Suppressor macrophage treated with lipopolysaccharide for 4 hours (primary cell): Measurements from ENCODE around the gene PNCK.
"Not testable (repeated sequence)": the region's sequence is repeated elsewhere in the genome, so short reads cannot be mapped to it uniquely, and the experiment has no call there.

Source experiments
- DNase-seq: peaks from one replicate; pipeline ENCODE4 v3.0.0-alpha.2; 2020

Gene PNCK

DNA sequence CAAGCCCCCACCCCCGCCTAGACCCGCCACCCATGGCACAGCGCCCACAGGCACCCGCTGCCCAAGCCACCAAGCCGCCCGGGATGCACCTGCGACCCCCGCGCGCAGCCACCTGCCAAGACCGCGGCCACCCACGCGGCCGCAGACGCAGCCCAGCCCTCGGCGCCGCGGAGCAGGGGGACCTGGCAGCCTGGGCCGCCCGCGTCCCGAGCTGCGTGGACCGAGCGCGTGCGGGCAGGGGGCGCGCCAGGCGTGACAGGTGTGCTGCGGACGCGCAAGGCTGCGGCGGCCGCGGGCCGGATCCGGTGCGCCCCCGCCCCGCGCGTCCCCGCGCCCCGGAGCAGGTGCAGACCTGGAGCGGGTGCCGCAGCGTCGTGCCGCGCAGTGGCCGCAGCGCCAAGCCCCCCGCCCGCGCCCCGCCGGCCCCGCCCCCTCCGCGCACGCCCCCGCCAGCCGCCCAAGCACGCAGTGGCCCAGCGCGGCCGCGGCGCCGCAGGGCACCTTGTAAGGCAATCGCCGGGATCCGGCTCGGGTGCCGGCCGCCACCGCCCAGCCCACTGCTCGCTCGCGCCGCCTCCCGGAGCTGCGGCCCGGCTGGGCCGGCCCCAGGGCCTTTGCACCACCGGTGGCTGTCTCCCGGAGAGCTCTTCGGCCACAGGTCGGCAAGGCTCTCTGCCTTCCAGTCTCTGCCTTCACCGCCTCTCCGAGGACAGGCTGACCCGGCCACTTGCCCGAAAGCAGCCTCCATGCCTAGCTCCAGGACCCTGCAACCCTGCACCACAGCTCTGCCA lies at the start of gene PNCK:
PNCK (minus strand) TSS at position 386 of the 791 bp plus-strand sequence. CDS start 737 bp downstream, outside the sequence.
- DNase-seq: no peak

DNA sequence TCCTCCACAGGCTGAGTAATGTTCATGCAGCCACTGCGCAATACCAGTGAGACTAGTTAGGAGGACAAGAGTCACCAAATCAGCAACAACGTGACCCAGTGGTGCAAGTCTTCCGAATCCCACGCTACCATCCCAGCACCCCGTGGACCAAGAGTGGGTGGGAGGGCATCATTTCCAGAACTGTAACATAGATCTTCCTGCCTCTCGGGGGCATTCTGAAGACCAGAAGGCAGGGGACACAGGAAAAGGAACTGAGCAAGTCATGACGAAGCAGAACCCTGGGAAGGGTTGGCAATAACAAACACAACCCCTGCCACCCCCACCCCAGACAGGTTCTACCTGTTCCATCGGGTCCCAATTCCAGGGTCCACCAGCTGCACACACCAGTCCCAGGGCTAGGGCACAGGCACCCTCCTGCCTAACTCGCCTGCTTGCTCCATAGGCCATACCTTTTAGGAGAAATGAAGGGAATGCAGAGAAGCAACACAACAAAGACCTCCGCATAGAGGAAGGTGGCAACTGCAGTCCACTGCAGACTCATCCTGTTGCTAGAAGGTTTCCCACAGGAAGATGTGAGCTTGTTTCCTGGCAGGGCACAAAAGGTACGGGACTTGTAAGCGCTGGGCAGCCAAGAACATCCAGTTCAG lies 49.2 kb upstream of the PNCK start:
- DNase-seq: peak; percentile 89

DNA sequence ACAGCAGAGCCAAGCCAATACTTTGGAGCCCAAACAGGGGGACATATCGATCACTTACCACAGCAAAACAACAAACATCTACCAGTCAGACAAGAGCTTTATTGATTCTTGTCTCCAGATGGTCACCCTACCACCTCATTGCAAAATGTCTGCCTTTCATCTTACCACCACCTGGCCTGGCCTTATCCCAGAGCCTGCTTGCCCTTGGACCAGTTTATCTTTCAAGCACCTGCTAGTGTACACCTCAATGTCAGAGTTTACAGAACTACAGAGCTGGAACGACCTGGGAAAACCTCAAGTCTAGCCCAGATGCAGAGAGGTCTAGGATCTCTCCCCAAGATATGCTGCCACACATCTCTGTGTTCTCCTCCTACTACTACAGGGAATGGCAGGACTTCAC lies 46.1 kb upstream of the PNCK start:
- DNase-seq: no peak

DNA sequence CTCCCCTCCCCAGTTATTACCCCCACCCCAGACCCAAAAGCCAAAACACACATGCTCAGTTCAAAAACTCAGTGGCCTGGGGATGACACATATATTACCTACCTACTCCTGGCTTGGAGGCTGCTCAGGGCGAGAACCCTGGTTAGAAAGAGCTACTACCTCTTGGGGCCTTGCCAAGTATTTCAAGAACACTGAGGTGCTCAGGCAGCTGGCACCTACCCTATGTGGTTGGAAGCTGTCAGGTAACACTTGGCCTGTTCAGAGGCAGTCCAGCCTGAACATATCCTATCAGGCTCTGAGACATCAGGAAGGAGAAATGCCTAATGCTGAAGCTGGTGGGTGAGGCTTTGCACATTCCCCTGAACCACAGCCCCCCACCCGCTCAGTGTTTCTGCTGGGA lies 45.6 kb upstream of the PNCK start:
- no peak for DNase-seq

DNA sequence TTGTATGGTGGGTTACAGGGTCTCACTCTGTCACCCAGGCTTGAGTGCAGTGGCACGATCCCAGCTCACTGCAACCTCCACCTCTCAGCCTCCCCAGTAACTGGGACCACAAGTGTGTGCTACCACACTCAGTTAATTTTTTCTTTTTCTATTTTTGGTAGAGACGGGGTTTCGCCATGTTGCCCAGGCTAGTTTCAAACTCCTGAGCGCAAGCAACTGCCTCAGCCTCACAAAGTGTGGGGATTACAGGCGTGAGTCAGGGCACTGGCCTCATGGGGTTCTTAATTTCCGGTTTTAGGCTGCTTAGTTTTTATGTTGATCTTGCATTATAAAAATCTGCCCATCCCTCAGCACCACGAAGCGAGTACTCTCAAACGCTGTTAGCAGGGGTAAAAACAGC lies 43.8 kb upstream of the PNCK start:
- no peak for DNase-seq

DNA sequence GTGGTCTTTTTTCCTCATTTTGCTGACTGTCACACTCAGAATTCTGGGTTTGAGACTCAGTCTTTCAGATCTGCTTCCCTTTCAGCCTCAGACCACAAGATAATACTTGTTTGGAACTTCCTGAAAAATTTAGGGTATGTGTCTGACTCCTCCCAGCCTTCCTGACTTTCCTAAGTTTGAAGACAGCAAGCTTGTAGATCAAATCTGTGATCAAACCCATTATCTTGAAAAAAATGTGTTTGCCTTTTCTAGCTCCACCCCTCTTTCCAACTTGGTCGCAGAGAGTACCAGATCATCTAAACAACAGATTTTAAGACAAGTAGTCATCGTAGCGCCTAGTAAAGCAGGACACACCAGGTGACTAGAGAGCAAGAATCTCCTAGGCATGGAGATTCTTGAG lies 40.6 kb upstream of the PNCK start:
- DNase-seq: peak; percentile 18

DNA sequence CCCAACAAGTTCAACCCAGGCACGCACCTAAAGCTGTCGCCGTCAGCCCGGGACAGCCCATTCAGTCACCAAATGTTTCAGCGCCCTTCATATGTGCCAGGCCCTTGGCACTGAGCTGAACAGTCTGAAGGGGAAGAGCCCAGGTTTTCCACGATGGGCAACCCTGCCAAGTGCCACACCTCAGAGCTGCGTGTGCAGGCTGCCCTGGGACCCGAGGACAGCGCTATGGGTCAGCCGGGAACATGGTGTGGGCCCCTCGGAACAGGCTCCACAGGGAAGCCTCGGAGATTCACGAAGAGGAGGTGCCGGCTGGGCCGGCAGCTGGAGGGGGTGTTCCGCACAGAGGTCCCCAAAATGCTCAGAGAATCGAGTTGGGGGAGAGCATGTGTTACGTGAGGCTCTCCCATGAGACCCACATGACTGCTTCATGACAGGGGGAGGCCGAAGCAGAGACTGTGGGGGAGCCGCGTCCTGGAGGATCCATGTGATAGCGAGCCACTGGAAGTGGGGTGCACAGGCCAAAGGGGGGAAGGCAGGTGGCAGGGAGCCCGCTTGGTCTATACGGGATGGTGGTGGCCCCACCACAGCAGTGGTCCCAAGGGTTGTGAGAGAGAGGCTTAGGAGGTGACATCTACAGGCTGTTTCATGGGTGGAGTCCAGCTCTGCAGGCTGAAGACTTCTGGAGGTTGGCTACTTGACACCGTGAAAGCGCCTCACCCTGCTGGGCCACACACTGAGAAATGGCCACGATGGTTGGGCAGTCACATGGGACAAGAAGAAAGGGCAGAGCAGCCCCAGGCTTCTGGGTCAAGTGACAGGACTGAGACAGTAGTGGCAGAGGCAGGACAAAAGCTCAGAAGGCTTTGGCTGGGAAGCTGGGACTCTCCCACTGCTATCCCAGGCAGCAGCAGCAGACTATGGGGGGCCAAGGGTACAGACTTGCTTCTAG lies 36.4 kb upstream of the PNCK start:
- DNase-seq: no peak

DNA sequence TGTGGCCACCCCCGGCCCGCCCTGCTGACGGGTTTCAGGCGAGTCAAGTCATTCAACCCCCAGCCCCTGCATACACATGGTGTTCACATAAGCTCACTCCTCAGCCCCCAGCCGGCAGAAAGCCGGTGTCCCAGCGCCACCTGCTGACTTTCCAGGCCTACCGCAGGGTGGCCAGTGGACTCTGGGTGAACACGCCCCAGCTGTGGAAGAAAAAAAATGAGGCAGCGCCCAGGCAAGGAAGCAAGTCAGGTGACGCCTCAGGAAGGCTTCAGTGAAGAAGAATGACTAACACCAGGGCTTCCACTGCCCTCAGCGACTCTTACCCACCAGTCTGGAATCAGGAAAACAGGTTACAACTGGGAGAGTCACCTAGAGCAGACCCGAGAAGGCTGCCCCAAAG lies 34.8 kb upstream of the PNCK start:
- peak; percentile 66 for DNase-seq

DNA sequence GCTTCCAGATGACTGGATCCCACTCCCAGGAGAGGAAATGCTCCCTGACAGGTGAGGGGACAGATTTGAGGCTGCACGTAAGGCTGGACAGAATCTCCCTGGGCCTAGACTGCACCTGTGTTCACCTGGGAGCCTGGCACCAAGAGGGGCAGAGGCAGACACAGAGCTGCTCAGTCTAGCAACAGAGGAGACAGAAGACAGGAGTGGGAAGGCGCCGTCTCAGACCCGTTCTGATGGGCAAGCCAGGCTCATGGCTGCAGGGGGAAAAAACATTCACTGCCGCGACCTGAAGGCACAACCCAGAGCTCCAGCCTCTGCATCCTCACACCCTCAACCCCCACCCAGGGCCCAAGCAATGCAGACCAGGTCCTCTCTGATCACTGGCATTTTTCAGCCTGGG lies 33.8 kb upstream of the PNCK start:
- no peak for DNase-seq

DNA sequence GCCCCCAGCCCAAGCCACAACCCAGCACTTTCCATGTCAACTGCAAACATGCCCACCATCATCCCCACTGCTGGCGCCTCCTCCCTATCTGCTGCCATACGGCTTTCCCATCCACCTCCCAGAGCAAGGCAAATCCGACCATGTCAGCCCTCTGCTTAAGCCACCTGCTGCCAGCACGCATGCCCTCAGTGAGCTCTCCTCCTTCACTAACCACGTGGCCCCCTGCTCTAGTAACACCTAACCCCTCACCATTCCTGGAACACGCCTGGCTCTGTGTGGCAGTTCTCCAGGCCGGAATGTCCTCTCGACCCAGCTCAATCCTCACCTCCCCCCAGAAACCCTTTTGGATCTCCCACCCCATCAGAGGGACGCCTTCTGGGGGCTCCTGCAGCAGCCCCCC lies 33.2 kb upstream of the PNCK start:
- DNase-seq: no peak

DNA sequence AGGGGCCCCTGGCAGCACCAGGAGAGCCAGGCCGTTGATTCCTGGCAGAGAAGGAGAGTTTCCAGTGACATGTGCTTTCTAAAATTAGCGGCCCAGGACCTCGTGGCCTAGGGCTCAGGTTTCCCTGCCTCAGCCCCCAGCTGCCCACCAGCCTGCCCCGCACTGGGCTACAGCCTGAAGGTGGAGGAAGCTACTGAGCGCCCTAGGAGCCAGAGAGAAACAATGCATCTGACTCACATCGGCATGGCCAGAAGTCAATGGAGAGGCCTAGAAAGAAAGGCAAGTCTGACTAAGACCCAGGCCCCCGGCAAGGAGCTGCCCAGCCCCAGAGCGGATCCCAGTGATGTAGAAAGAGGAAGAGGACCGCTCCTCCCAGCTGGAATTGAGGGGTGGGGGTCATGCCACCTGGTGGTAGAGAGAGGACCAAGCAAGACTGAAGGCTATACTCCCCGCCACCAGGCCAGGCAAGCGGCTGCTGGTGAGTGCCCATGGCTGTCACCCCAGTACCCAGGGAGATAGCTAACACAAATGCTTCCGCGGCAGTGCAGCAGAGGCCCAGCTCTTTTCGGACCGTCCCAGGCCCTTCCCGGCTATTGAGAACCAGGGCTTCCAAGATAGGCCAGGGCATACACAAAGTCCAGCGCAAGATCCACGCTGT lies 31.9 kb upstream of the PNCK start:
- DNase-seq: not testable (repeated sequence)

DNA sequence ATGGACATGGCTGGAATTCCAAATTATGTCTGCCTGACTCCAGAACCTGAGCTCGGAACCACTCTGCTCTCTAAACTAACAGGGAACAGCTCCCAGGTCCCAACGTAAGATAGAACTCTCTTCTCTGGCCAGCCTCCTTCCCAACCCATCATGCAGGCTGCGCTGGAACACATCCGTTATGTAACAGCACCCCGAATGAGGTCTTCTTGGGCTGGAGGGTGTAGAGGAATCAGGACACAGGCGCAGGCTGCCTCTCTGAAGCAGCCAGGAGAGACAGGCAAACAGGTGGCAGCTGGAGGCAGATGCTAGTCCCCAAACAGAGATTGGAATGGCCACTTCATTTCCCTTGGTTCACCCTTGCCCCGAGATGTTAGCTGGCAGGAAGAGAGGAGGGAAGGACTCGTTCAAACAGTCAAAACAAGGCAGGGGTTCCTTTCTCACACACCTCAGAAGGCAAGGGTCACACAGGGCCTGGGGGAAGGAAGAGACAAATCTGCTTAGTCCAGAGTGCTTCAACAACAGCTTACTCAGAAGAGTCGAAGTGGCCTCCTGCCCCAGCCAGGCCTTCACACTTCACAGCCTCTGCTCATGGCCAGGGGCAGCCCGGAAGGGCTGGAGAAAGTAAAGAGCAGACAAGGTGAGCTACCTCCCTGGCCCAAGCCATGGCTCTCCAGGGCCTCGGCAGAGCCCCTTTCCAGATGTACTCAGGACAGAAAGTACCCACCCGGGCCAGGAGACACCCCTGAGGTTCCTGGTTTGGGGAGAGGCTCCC lies 31.2 kb upstream of the PNCK start:
- DNase-seq: not testable (repeated sequence)

DNA sequence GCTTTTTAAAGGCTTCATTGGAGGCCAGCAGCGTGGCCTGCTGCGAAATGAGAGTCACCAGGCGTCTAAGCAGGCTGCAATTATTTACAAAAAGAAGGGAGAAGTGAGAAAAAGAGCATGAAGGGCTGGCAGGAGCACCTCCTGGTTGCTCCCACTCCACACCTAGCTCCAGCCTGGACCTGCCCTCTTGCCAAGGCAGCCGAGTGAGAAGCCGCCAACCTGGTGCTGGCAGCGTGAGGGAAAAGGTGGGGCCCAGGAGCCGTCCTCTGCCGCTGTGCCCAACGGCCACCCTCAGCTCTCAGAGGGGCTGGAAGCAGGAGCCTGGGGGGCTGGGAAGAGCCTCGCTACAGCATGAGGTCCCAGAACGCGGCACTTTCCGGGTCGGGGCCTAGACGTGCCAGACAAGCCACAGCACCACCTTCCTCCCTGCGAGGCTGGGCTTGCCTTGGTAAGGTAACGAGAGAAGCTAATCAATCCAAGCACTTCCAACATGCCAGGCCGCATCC lies 30.5 kb upstream of the PNCK start:
- no peak for DNase-seq

DNA sequence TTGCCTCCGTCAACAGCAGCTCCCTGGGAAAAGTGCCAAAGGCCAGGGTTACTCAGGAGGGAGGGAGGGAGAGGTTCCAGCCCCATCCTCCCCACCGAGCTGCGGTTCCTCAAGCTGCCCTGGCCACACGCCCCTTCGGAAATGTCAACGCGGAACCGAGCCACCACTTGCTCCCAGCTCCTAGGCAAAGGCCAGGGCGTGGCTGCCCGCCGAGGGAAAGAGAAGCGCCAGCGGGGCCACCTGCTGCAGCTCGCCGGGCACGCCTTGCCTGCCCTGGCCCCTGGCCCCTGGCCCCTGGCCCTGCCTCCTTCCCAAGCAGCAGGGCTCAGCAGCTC lies 29.4 kb upstream of the PNCK start:
- DNase-seq: no peak

DNA sequence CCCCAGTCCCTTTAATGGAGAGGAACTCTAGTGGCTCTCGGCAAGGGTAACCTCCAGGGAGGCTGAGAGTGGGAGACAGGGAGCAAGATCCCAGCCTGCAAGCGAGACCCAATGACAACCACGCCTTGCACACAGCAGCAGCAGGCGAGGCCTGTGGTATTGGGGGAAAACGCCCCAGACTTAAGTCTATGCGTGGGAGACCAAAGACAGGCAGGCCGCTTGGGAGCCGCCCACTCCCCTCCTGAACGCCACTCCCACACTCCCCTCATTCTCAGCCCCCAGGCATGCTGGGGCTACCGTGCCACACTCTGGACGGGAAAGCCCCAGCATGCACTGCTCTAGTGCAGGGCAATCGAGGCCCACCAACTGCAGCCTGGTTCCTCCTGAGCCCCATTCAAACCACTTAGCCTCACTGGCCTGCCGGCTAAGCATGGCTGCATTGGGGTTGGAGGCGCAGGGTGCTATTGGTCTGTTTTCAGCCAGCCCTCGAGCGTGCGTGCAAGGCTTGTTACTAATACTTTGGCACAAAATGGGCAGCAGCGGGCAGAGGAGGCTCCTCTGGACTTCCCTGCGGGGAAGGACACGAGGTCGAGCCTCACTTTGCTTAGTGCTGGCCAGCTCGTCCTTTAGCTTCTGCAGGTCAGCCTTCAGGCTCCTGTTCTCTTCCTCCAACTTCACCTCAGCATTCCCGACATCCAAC lies 28.9 kb upstream of the PNCK start:
- no peak for DNase-seq

DNA sequence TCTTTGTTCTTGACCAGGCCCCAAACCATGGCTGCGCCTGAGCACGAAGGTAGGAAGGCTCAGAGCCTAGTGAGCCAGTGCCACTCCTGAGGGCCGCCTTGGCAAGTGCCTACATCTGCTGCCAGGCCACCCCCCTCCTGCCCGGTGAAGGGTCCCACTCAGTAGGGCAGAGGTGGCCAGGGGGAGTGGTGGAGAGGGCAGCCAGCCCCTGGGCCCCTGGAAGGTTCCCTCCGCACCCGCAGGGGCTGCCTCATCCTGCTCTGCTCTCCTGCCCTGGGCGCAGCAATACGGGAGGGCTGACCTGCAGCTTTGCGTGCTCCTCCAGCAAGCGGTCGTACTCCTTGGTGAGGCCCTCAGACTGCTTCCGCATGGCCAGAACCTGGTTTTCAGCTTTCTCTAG lies 28.1 kb upstream of the PNCK start:
- no peak for DNase-seq

DNA sequence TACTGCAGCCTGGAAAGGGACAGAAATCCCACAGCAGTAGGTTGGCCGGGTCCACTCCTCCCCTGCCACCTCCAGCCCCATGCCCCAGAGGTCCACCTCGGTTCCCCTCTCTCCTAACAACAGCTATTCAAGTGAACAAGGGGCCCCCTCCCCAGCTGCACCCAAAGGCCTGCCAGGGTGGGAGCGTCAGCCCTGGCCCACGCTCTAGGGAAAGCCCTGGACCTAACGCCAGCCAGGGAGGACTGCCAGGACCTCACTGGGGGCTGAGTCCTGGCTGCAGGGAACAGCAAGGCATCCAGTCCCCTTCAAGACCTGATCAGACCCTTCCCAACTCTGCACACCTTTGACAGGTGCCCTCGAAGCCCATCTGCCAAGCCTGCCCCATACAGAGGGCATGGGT lies 27.4 kb upstream of the PNCK start:
- DNase-seq: no peak

DNA sequence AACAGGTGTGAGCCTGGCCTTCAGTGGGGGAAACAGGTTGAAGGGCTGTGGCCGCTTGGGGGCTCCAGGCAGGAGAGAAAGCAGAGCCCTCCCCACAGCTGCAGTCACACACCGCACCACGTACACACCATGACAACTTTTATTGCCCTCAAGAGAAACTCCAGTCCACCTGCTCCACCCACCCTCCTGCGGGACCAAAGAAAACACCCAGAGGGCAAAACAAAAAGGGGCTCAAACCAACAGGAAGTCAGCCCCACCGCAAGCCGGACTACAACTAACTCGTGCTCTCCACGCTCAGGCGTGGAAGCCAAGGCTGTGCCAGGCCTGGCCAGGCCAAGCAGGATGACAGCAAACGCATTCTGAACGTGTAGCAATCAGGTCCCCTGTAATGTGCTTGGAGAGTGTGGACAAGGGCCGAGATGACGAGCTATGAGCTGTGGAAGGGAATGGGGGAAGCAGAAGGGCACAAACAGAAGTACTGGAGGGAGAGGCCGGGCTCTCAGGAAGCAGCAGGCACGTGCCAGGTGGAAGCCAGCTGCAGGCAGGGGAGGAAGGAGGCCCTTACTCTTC lies 26.8 kb upstream of the PNCK start:
- no peak for DNase-seq

DNA sequence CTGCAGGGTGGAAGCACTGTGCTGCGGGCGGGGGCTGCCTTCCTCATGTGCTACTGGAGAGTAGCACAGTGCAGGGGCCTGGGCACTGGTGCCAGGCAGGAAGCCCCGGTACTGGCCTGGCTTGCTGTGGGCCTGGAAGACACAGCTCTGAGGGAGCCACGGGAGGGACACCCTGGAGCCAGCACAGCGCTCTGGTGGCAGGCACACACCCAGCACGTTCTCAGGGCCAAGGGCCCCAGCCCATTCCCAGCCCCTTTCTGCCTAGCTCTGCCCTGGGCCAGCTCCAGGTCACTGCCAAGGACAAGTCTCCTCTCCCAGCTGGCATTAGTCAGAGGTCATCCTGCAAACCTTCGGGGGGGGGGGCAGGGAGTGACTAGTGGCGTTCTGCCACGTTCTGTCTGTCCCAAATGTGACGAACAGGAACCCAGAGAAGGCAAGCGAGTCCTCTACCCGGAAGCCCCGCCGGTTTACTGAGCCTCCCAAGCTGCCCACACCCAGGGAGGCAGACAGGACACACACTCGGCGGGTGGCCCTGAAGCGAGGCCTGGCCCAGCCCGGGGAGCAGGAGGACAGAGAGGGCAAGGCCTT lies 26.3 kb upstream of the PNCK start:
- not testable (repeated sequence) for DNase-seq

DNA sequence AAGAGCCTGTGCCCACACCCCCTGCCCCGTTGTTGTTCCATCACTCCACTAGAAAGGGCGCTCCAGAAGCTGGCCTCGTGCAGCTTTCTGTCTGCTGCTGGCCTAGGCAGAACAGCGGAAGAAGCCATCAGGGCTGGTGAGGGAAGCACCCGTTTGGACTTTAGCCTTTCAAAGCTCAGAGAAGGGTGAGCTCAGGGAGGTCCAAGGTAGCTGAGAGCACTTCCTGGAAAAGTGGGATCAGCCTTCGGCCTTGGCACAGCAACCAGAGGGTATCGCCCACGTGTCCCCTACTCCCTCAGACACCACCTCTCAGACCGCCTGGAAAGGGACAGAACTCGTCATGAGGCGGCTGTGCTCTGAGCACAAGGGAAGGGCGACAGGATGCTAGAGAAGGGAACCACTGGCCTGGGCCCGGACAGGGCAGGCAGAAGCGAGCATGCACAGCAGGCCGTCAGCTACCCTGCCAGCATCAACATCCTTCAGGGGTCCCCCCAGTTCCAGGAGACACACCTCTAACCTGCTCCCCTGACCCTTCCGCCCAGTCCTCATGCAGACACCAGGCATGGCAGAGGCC lies 25.7 kb upstream of the PNCK start:
- not testable (repeated sequence) for DNase-seq
